ENCODE data around the gene TERT. TPM values are rescaled to one million over a fixed set of nuclear protein-coding genes. Genes with fewer than 3 reads are reported as not detected.
"Not testable (repeated sequence)": the region's sequence is repeated elsewhere in the genome, so short reads cannot be mapped to it uniquely, and the experiment has no call there.

The TERT gene
- total and polyA plus RNA-seq, 2 experiments from 2014 or later, result not detected

GRCh38 chr5:1291611-1292080, 3.2 kb downstream of the TERT start:
- WGBS, 2 experiments (ENCODE audit: low coverage in 1 of 2, low lambda C conversion rate in 2 of 2, missing lambda C conversion rate in 2 of 2), result 78% methylated on average over 20 to 24 of the region's 24 CpGs
- no peak overlapping the region for H3K4me3 ChIP-seq
- H3K4me1 ChIP-seq (ENCODE audit: insufficient read depth), result no peaks in the 10 kb centered on the region
- H3F3A ChIP-seq (ENCODE audit: insufficient read depth), result no peaks in the 10 kb centered on the region
- no peaks in the 10 kb centered on the region for H3K9me2 ChIP-seq (ENCODE audit: insufficient read depth)
- in situ Hi-C loops (cut with MboI), result no loop called here
- no peaks in the 10 kb centered on the region for H3K79me2 ChIP-seq (ENCODE audit: insufficient read depth)
- no peak overlapping the region for H3K27ac ChIP-seq
- H4K20me1 ChIP-seq (ENCODE audit: insufficient read depth), result no peaks in the 10 kb centered on the region
- no peak for DNase-seq
- H3K36me3 ChIP-seq (ENCODE audit: low read depth), result no peaks in the 10 kb centered on the region
- no peak overlapping the region for H3K9ac ChIP-seq
- TF ChIP-seq EZH2 (IDR thresholded peaks at IDR 0.05; ENCODE audit: insufficient read depth, poor library complexity, severe bottlenecking) (no peak), EZH2phosphoT487 (IDR thresholded peaks at IDR 0.05; ENCODE audit: insufficient read depth, low read depth) (no peak)
- H3K9me3 ChIP-seq (ENCODE audit: low read depth), result peaks cover 5% of the 10 kb centered on the region
- H3K27me3 ChIP-seq (replicated peaks; ENCODE audit: insufficient read depth), result peaks cover 13% of the 10 kb centered on the region
- no peak overlapping the region for H3K4me2 ChIP-seq (ENCODE audit: unreplicated experiment)
- H2AFZ ChIP-seq, result no peak overlapping the region

GRCh38 chr5:1290956-1291355, 3.9 kb downstream of the TERT start:
- 81% methylated on average over 24 of the region's 24 CpGs; no CpG with 5 or more reads in 1 of the 2 experiments for WGBS, 2 experiments (ENCODE audit: low coverage in 1 of 2, low lambda C conversion rate in 2 of 2, missing lambda C conversion rate in 2 of 2)
- H3K4me2 ChIP-seq (ENCODE audit: unreplicated experiment); H3K9ac ChIP-seq; H4K20me1 ChIP-seq (ENCODE audit: insufficient read depth); H3K36me3 ChIP-seq (ENCODE audit: low read depth); H3F3A ChIP-seq (ENCODE audit: insufficient read depth); H3K79me2 ChIP-seq (ENCODE audit: insufficient read depth); H3K27me3 ChIP-seq (replicated peaks; ENCODE audit: insufficient read depth); H3K27ac ChIP-seq; in situ Hi-C loops (cut with MboI); H3K9me2 ChIP-seq (ENCODE audit: insufficient read depth); H3K4me1 ChIP-seq (ENCODE audit: insufficient read depth); H3K4me3 ChIP-seq; H3K9me3 ChIP-seq (ENCODE audit: low read depth); H2AFZ ChIP-seq; DNase-seq: not testable (repeated sequence)

GRCh38 chr5:1289559-1289958, 5.3 kb downstream of the TERT start:
- H3F3A ChIP-seq (ENCODE audit: insufficient read depth); H3K9me3 ChIP-seq (ENCODE audit: low read depth); H3K4me1 ChIP-seq (ENCODE audit: insufficient read depth); H3K4me2 ChIP-seq (ENCODE audit: unreplicated experiment); H3K27ac ChIP-seq; H3K9ac ChIP-seq; H4K20me1 ChIP-seq (ENCODE audit: insufficient read depth); H3K36me3 ChIP-seq (ENCODE audit: low read depth); H3K4me3 ChIP-seq; DNase-seq; H3K27me3 ChIP-seq (replicated peaks; ENCODE audit: insufficient read depth); H3K9me2 ChIP-seq (ENCODE audit: insufficient read depth); H2AFZ ChIP-seq; H3K79me2 ChIP-seq (ENCODE audit: insufficient read depth); in situ Hi-C loops (cut with MboI): not testable (repeated sequence)
- 60 to 85% methylated on average over 1 to 32 of the region's 32 CpGs for WGBS, 2 experiments (ENCODE audit: low coverage in 1 of 2, low lambda C conversion rate in 2 of 2, missing lambda C conversion rate in 2 of 2)

GRCh38 chr5:1288439-1289335, 6.2 kb downstream of the TERT start:
- 82 to 83% methylated on average over 30 to 37 of the region's 37 CpGs for WGBS, 2 experiments (ENCODE audit: low coverage in 1 of 2, low lambda C conversion rate in 2 of 2, missing lambda C conversion rate in 2 of 2)
- Histone ChIP-seq H2AFZ (no peak overlapping the region), H3K27me3 (replicated peaks; ENCODE audit: insufficient read depth) (0 out of 2 replicates have a peak, but pooled peaks cover 7% of the 10 kb centered on the region), H3K4me1 (ENCODE audit: insufficient read depth) (no peaks in the 10 kb centered on the region), H3K4me3 (no peak overlapping the region), H3K9ac (no peak overlapping the region), H3K36me3 (ENCODE audit: low read depth) (no peaks in the 10 kb centered on the region), H3K27ac (no peak overlapping the region), H3K9me2 (ENCODE audit: insufficient read depth) (no peaks in the 10 kb centered on the region), H3F3A (ENCODE audit: insufficient read depth) (no peaks in the 10 kb centered on the region), H3K9me3 (ENCODE audit: low read depth) (peaks cover 5% of the 10 kb centered on the region), H4K20me1 (ENCODE audit: insufficient read depth) (no peaks in the 10 kb centered on the region), H3K4me2 (ENCODE audit: unreplicated experiment) (no peak overlapping the region), H3K79me2 (ENCODE audit: insufficient read depth) (no peaks in the 10 kb centered on the region)
- in situ Hi-C loops (cut with MboI), result no loop called here
- TF ChIP-seq EZH2 (IDR thresholded peaks at IDR 0.05; ENCODE audit: insufficient read depth, poor library complexity, severe bottlenecking) (no peak), EZH2phosphoT487 (IDR thresholded peaks at IDR 0.05; ENCODE audit: insufficient read depth, low read depth) (no peak)
- DNase-seq, result no peak
